Measurements from ENCODE around the gene C17orf67. TPM values are rescaled to one million over a fixed set of nuclear protein-coding genes. Genes with fewer than 3 reads are reported as not detected.

C17orf67 gene
- total and polyA plus RNA-seq, 2 of the 8 experiments (the other 6 are each of a cell fraction or from before 2014, with no cell fraction given): 0.67 to 2.2 TPM

DNA sequence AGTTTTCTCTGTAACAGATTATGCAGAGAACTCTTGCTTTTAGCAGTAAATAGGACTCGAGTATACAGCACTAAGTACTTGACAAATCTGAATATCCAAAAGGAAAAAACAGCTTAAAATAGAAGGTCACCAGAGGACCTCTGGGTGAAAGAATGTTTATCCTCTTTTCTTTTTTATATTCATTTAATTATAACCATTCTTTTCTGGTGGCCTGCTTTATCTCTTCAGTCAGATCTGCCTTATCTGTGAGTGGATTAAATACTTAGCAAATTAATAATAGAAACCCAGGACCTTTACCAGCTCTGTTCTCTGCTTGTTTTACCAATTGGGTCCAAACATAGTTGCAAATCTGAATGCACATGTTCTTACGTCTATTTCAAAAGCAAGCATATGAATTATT lies 8.9 kb upstream of the C17orf67 start:
- Histone ChIP-seq H3K23me2 (ENCODE audit: low read depth, low read length) (no peaks in the 10 kb centered on the region), H3K36me3 (ENCODE audit: control insufficient read depth in 2 of 4, insufficient read depth in 4 of 4, low read length in 3 of 4) (peaks cover 0 to 3% (median 0%) of the 10 kb centered on the region in 4 experiments; a peak in 1 of 8 replicates), H2AK5ac (ENCODE audit: low read depth, low read length) (no peak overlapping the region), H4K20me1 (replicated peaks in 1 of 2; ENCODE audit: control insufficient read depth in 1 of 2, insufficient read depth in 2 of 2, low read length in 2 of 2) (no peaks in the 10 kb centered on the region), H3K14ac (ENCODE audit: insufficient read length) (no peak overlapping the region), H3K79me2 (ENCODE audit: control insufficient read depth in 1 of 2, insufficient read depth in 2 of 2, low read length in 2 of 2) (no peaks in the 10 kb centered on the region), H3K18ac (ENCODE audit: extremely low read depth, low read length) (no peak overlapping the region), H3K4me2 (ENCODE audit: insufficient read depth in 1 of 2, low read depth in 2 of 2, low read length in 2 of 2) (no peak overlapping the region), H3K4me1 (replicated peaks in 1 of 4; ENCODE audit: control insufficient read depth in 3 of 4, insufficient read depth in 4 of 4, low read length in 3 of 4) (no peaks in the 10 kb centered on the region), H2AFZ (ENCODE audit: low read length) (no peak overlapping the region), H3K4ac (replicated peaks; ENCODE audit: insufficient read length, low read depth, low read length) (no peak overlapping the region), H2BK20ac (ENCODE audit: low read length) (no peak overlapping the region), H3K9ac (replicated peaks in 1 of 4; ENCODE audit: extremely low read depth in 1 of 4, low read depth in 3 of 4, low read length in 3 of 4) (no peak overlapping the region), H4K91ac (replicated peaks; ENCODE audit: insufficient read length, low read length) (no peak overlapping the region), H3K23ac (ENCODE audit: insufficient read length) (no peak overlapping the region), H2BK120ac (replicated peaks; ENCODE audit: low read depth, low read length) (no peak overlapping the region), H4K8ac (ENCODE audit: extremely low read depth, insufficient read depth, low read length) (no peak overlapping the region), H2BK5ac (ENCODE audit: low read depth, low read length) (no peak overlapping the region), H3K56ac (replicated peaks; ENCODE audit: insufficient read length, low read depth, low read length) (no peak overlapping the region), H3K27me3 (replicated peaks in 1 of 4; ENCODE audit: control insufficient read depth in 3 of 4, extremely low read depth in 1 of 4, insufficient read depth in 3 of 4, low read length in 3 of 4) (no peaks in the 10 kb centered on the region), H3K9me3 (ENCODE audit: insufficient read depth in 2 of 2, low read depth in 1 of 2, low read length in 1 of 2) (no peaks in the 10 kb centered on the region), H3K4me3 (ENCODE audit: extremely low read depth in 1 of 4, insufficient read depth in 2 of 4, low read depth in 3 of 4, low read length in 4 of 4) (no peak overlapping the region), H3K79me1 (ENCODE audit: low read depth, low read length) (no peaks in the 10 kb centered on the region), H4K5ac (ENCODE audit: insufficient read length, low read depth, low read length) (no peak overlapping the region), H2BK15ac (ENCODE audit: low read length) (no peak overlapping the region), H3K27ac (ENCODE audit: low read depth, low read length) (no peak overlapping the region), H2BK12ac (ENCODE audit: low read depth, low read length) (no peak overlapping the region)
- no peak for FAIRE-seq
- DNase-seq (ENCODE audit: low read depth in 1 of 2, low spot score in 2 of 2): no peak
- POLR2A ChIA-PET (ENCODE audit: partially characterized antibody): interaction anchor here (1.3 kb wide), 1 partner anchor 9 kb away, joined by 5 read pairs; the partner anchor contains the start of genes C17orf67 and DGKE
- TF ChIP-seq ZNF274 (IDR thresholded peaks at IDR 0.05; ENCODE audit: borderline replicate concordance, extremely low read depth, low read length) (no peak), CHD1 (IDR thresholded peaks at IDR 0.05; ENCODE audit: low read depth, low read length) (no peak), CTBP2 (IDR thresholded peaks at IDR 0.05; ENCODE audit: borderline replicate concordance, insufficient read depth, insufficient read length, low read length) (no peak), BRCA1 (IDR thresholded peaks at IDR 0.05; ENCODE audit: low read depth, low read length) (no peak)
- WGBS, 2 experiments (ENCODE audit: extremely low coverage in 1 of 2, insufficient coverage in 1 of 2, insufficient read length in 1 of 2, insufficient replicate concordance in 2 of 2, low coverage in 1 of 2, low lambda C conversion rate in 2 of 2, missing lambda C conversion rate in 1 of 2): 93% methylated on average over 2 of the region's 2 CpGs; no CpG with 5 or more reads in 1 of the 2 experiments
- CTCF ChIA-PET (ENCODE audit: partially characterized antibody): interaction anchor here (0.9 to 1.5 kb wide), 2 partner anchors 23 to 97 kb away, joined by 4 to 5 read pairs; no protein-coding TSS in a partner anchor

Measured in H1 (cell line).